Measurements from ENCODE around the gene SBK3.
"Not testable (repeated sequence)": the region's sequence is repeated elsewhere in the genome, so short reads cannot be mapped to it uniquely, and the experiment has no call there.

The SBK3 gene

DNA sequence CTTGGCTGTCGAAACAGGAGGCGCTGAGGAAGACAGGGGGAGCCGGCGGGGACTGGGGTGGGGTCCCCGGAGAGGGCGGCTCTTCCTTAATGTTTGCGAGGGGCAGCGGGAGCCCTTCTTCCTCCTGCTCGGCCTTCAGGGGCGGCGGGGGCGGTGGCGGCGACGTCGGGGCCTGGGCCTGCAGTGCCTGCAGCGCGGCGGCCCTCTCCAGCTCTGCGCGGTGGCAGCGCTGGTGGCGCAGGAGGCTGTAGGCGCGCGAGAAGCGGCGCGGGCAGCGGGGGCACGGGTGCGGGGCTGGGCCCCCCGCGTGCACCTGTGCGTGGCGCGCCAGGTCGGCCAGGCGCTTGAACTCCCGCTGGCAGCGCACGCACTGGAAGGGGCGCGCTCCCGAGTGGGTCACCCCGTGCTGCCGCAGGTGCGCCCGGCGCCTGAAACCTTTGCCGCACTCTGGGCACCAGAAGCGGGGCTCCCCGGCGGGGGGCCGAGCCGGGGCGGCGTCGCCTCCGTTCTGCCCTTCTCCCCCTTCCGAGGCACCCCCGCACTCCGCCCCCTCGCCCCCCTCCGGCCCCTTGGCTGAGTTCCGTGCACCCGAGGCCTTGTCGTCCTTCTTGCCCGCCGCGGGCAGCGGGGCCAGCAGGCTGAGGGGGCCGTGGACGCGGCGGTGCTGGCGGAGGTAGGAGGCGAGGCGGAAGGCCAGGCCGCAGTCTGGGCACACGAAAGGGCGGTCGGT, 32.9 kb upstream of the SBK3 start:
- DNase-seq (ENCODE audit: low read depth): no peak
- no peak overlapping the region for H3K4me3 ChIP-seq (ENCODE audit: low read depth, low read length)

DNA sequence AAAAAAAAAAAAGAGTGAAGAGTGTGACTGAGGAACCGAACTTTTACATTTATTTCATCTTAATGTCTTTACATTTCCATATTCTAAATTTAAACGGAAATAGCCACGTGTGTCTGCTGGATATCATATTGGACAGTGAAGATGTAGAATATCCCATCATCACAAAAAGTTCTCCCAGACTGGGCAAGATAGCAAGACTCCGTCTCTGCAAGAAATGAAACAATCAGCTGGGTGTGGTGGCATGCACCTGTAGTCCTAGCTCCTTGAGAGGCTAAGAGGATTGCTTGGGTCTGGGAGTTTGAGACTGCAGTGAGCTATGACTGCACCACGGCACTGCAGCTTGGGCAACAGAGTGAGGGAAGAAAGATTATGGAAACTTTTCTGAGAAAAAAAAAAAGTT, 31.4 kb upstream of the SBK3 start:
- H3K4me3 ChIP-seq (ENCODE audit: low read depth, low read length): no peak overlapping the region
- DNase-seq (ENCODE audit: low read depth): no peak

DNA sequence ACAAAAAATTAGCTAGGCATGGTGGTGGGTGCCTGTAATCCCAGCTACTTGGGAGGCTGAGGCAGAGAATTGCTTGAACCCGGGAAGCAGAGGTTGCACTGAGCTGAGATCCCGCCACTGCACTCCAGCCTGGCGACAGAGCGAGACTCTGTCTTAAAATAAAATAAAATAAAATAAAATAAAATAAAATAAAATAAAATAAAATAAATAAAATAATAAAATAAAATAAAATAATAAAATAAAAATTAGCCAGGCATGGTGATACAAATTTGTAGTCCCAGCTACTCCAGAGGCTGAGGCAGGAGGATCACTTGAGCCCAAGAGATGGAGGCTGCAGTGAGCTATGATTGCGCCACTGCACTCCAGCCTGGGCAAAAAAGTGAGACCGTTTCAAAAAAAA, 28.6 kb upstream of the SBK3 start:
- not testable (repeated sequence) for H3K4me3 ChIP-seq (ENCODE audit: low read depth, low read length); DNase-seq (ENCODE audit: low read depth)

DNA sequence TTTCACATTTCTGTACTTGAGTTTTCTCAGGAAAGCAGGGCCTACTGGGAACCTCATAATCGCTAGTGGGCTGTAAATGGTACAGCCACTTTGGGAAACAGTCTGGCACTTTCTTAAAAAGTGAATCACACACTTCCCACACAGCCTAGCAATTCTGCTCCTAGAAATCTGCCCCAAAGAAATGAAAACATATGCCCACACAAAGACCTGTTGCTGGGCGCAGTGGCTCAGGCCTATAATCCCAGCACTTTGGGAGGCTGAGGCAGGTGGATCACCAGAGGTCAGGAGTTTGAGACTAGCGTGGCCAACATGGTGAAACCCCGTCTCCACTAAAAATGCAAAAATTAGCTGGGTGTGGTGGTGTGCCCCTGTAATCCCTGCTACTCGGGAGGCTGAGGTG, 24.1 kb upstream of the SBK3 start:
- H3K4me3 ChIP-seq (ENCODE audit: low read depth, low read length); DNase-seq (ENCODE audit: low read depth): not testable (repeated sequence)

DNA sequence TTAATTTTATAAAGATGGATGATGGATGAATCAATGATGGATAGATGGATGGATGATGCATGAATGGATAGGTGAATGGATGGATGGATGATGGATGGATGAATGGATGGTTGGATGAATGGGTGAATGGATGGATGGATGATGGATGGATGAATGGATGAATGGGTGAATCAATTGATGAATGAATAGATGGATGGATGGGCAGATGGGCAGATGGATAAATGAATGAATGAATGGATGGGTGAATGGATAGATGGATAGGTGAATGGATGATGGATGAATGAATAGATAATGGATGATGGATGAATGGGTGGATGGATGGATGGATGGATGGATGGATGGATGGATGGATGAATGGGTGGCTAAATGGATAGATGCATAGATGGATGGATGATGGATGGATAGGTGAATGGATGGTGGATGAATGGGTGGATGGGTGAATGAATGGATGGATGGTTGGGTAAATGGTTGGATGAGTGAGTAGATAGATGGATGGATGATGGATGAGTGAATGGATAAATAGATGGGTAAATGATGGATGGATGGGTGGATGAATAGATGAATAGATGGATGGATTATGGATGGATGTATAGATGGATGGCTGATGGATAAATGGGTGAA, 22.5 kb upstream of the SBK3 start:
- H3K4me3 ChIP-seq (ENCODE audit: low read depth, low read length): no peak overlapping the region
- DNase-seq (ENCODE audit: low read depth): no peak

DNA sequence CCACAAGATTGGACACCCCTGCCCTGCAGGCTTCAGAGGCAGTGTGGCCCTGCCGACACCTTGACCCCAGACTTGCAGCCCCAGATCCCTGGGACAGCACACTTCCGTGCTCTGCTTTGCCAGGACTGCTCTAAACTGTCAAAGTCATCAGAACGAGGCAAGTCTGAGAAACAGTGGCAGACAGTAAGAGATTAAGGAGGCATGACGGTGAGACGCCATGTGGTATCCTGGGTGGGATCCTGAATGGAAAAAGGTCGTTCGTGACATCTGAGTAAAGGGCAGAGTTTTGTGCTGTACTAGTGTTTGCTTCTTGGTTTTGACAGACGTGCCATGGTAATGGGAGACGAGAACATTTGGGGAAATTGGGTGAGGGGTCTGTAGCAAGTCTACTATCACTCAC, 21.5 kb upstream of the SBK3 start:
- no peak overlapping the region for H3K4me3 ChIP-seq (ENCODE audit: low read depth, low read length)
- no peak for DNase-seq (ENCODE audit: low read depth)

DNA sequence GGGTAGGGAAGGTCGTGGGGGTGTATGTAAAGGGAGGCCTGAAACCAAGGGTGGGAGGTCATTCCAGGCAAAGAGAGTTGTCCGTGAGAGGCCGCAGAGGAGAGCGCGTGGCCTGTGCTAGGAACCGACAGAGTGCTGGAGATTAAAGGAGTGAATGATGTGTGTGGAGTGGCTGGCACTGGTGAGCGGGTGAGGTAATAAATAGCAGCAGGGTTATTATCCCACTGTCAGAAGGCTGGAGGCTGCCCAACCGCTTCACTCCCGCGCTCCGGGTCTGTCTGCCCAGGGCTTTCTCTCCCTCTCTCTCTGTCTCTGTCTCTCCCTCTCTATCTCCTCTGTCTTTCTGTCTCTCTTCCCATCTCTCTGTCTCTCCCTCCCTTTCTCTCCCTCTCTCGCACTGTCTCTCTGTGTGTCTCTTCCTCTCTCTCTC, 17.9 kb upstream of the SBK3 start:
- no peak for DNase-seq (ENCODE audit: low read depth)

DNA sequence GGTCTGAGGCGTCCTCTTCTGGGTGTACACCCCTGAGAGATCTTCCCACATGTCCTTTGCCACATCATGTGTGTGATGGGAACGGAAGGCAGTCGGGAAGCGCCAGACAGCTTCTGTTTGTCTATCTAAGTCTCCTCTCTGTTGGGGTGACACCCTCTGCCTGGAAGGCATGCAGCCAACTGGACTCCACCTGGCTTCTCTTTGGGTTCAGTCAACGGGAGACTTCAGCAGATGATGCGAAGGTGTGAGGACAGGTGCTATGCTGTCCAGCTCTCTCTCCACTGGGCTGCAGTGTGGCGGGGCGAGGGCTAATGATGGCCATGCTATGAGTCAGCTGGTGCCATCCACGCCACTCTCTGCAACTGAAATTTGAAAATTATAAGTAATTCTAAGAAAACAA, 14.3 kb upstream of the SBK3 start:
- no peak overlapping the region for H3K4me3 ChIP-seq (ENCODE audit: low read depth, low read length)
- DNase-seq (ENCODE audit: low read depth): no peak

More for the DNA sequence above, 17.9 kb upstream of the SBK3 start:
- H3K4me3 ChIP-seq (ENCODE audit: low read depth, low read length): no peak overlapping the region

DNA sequence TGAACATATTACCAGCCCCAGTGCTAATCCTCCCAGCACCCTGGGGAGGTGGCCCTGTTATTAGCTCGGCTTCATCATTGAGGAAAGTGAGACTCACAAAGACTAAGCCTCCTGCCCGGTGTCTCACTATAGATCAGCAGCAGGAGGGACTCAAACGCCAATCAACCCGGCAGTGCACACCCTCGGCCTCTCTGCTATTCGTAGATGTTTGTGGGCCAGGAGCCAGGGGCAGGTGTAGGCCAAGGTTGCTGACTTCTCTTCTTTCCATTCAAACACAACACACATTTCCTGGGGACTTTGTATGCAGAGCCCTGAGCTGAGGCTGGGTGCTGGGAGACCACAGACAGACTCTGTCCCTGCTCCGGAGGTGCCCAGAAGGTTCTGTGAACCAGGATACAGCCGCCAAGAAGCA, 9.4 kb upstream of the SBK3 start:
- H3K4me3 ChIP-seq (ENCODE audit: low read depth, low read length): no peak overlapping the region
- no peak for DNase-seq (ENCODE audit: low read depth)

DNA sequence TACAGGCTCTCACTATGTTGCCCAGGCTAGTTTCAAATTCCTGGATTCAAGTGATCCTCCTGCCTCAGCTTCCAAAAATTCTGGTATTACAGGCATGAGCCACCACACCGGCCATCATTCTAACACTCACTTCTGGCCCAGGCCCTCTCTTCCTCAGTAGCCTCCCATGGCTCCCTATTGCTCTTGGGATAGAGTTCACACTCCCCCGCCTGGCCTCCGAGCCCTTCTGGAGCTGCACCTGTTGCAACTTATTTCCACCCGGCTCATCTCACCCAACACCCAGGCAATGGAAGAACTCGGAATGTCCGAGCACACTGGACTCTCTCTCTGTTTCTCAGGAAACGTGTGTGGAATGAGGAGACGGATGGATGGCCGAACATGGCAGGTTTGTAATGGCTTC, 9.0 kb upstream of the SBK3 start:
- no peak for DNase-seq (ENCODE audit: low read depth)
- no peak overlapping the region for H3K4me3 ChIP-seq (ENCODE audit: low read depth, low read length)

DNA sequence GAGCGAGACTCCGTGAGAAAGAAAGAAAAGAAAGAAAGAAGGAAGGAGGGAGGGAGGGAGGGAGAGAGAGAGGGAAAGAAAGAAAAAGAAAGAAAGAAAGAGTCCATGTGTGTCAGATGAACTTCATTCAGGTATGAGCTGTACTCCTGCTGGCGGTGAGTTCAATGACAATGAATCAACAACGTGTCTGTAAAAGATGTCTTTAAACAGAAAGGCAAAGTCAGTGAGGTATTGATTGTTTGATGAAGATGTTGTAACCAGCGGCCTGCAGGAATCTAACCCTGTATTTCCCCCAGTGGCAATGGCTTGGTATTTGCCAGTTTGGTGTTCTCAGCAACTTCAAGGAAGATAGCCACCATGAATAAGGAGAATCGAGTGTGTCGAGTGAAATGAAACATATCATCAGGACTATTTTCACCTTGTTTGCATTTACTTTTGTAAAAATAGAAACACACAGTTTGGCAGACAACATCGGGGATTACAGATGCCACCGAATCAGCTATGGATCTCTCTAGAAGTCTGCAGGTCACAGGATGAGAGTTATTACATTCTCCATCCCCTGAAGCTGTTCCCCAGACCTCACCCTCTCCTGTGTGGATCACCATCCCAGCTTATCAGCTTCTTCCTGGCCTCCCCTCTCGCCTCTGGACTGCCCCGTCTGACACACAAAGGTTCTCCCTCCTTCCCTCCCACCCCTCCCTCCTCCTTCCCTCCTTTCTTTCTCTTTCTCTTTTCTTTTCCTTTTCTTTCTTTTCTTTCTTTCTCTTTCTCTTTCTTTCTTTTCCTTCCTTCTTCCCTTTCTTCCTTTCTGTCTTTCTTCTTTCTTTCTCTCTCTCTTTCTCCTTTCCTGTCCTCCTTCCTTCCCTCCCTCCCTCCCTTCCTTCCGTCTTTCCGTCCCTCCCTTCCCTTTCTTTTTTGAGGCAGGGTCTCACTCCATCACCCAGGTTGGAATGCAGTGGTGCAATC, 8.2 kb upstream of the SBK3 start:
- DNase-seq (ENCODE audit: low read depth): no peak

DNA sequence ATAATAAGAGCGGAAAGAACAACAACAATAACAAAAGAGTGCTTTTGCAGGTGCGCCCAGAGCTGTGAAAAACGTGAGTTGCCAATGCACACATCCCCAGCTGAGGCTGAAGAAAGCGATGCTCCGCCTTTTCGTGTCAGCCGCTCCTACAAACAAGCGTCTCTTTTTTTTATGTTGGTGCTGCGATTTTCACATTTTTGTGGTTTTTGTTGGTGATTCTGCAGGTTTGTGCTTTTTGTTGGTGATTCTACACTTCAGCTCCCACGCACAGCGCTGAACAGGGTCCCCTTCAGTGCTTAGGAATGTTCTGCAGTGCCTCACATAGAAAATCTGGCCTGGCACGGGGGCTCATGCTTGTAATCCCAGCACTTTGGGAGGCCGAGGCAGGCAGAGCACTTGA, 7.3 kb upstream of the SBK3 start:
- H3K4me3 ChIP-seq (ENCODE audit: low read depth, low read length): no peak overlapping the region
- DNase-seq (ENCODE audit: low read depth): peak; percentile 83

More for the DNA sequence above, 8.2 kb upstream of the SBK3 start:
- H3K4me3 ChIP-seq (ENCODE audit: low read depth, low read length): no peak overlapping the region

DNA sequence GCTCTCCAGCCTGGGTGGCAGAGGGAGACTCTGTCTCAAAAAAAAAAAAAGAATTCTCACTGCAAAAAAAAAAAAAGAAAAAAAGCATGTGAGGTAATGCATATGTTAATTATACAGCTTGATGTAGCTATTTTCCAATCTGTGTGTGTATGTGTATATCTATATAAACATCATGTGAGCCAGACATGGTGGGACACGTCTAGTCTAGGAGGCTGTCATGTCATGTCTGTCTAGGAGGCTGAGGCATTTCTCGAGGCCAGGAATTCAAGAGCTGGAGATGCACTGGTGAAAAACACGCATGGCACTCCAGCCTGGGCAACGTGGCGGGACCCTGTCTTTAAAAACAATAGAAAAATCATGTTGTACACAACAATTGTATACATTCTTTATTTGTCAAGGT, 6.9 kb upstream of the SBK3 start:
- H3K4me3 ChIP-seq (ENCODE audit: low read depth, low read length): no peak overlapping the region
- no peak for DNase-seq (ENCODE audit: low read depth)

DNA sequence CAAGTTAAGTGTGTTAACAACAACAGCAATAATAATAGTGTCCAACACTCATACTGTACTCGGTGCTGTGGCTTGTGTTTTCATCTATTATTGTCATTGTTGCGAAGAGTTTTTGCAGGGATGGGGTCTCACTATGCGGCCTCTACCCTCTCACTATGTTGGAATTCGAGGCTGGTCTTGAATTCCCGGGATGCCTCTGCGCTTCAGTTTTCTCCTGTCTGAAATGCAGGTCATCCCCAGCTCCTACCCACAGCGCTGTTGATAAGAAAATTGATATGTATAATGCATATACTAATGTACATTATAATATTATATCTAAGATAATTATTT, 4.9 kb upstream of the SBK3 start:
- no peak overlapping the region for H3K4me3 ChIP-seq (ENCODE audit: low read depth, low read length)
- DNase-seq (ENCODE audit: low read depth): no peak

DNA sequence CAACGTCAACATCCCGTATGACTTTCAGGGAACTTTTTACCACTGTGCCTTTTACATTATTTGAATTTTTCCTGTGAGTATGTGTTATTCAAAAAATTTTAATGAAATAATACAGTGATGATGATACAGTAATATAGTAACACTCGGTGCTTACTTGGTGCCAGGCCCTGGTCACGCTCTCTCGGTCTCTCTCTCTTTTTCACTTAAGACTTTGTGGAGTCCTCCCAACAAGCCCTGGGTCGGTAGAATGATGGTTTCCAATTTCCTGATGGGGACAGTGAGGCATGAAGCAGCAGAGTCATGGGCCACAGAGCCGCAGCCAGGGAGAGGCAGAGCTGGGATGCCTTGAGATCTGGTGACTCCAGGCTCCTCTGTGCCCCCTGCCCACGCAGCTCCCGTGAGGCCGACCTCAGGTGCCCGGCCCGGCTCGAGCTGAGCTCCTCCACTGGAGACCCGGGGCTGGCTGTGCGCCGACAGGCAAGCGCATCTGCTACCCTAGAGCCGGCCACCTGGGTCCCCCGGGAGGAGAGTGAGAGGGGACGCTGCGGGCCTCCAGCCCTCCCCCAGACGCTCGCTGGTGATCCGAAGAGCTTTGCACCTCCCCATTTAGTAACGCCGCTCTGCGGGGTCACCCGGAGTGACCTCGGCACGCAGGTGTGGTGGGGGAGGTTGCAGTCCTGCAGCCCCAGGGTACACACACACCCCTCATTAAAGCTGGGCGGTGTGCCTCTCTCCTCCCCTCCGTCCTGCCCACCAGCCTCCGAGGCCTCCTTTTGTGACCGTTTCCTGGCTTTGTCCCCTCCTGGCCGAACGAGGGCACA, 4.4 kb upstream of the SBK3 start:
- H3K4me3 ChIP-seq (ENCODE audit: low read depth, low read length): peak overlapping the region; percentile 18
- peak; percentile 34 for DNase-seq (ENCODE audit: low read depth)

DNA sequence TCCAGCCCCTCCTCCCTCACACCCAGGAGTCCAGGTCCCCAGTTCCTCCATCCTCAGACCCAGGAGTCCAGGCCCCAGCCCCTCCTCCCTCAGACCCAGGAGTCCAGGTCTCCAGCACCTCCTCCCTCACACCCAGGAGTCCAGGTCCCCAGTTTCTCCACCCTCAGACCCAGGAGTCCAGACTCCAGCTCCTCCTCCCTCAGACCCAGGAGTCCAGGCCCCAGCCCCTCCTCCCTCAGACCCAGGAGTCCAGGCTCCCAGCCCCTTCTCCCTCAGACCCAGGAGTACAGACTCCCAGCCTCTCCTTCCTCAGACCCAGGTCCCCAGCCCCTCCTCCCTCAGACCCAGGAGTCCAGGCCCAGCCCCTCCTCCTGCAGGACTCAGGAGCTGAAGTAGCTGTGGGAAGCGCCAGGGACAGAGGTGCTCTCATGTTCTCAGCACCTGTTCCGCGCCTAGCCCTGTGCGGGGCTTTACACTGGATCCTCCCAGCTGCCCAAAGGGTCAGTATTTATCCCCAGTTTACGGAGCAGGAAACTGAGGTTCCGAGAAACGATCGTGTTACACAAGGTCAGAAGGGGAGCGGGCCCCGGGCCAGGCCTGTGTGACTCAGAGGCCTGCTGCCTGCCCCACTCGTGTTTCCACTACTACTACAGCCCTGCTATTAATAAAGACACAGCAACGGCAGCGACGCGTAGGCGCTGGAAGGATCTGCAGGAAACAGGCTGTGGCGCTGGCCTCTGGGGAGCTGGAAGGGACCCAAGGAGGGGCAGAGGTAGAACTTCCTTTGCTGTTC, 1.7 kb upstream of the SBK3 start:
- peak; percentile 39 for DNase-seq (ENCODE audit: low read depth)
- no peak overlapping the region for H3K4me3 ChIP-seq (ENCODE audit: low read depth, low read length)

DNA sequence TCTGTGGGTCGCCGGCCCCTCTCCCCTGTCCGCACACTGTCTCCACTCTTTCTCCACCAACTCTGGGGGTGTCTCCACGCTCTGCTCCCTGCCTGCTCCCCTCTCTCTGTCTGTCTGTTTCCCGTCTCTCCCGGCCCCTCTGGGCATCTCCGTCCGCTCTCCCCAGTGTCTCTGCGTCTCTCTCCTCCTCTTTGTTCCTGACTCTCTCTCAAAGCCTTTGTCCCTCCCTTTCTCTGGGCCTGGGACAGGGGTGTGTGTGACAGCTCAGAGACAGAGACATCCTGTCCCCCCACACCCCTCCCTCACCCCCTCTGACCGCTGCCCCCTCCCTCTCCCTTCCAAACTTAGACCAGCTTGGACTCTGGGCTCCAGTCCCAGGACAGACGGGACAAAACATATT, 668 bp upstream of the SBK3 start:
- no peak for DNase-seq (ENCODE audit: low read depth)
- no peak overlapping the region for H3K4me3 ChIP-seq (ENCODE audit: low read depth, low read length)

DNA sequence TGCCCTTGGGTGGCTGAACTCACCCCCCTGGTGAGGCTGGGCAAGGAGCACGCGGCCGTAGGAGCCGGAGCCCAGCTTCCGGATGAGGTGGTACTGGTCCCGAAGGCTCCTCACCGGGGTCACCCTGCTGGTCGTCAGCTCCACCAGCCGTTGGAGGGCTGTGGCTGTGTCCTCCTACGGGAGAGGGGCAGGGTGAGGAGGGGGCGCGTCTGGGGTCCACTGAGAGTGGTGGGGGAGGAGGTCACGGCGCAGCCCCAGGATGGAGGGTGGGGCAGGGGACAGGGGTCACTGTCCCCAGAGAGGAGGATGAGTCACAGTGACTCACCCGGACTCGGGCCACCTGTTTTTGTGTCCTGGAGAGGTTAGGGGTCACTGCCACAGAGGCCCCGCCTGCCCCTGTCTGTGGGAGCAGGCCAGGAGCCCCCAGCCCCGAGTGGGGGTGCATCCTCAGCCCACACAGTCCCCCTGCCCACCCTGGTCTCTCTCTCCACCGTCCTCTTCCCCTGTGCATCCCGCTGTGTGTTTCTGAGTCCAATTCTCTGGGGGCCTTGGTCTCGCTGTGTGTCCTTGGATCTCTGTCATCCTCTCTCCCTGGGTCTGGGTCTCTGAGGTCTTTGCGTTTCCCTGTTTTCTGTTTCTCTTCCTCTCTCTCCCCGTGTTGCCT, 435 bp downstream of the SBK3 start:
- DNase-seq (ENCODE audit: low read depth): no peak
- H3K4me3 ChIP-seq (ENCODE audit: low read depth, low read length): no peak overlapping the region
